Neural progenitor cell (in vitro differentiated cells): ENCODE data around the gene SYMPK. TPM values are rescaled to one million over a fixed set of nuclear protein-coding genes. Genes with fewer than 3 reads are reported as not detected.

Source experiments
- DNase-seq: peaks from one replicate; pipeline ENCODE4 v3.0.0-alpha.2; 2016; ENCODE audit warnings: low spot score
- H2AFZ ChIP-seq: fragments of 200-600 bp; sonication (generic); replicated peaks from 2 replicates; pipeline ENCODE4 v1.6.1; 2016; ENCODE audit warnings: antibody characterized with exemption
- H3F3A ChIP-seq: fragments of 200-600 bp; sonication (generic); 2 replicates; pipeline ENCODE4 v1.6.1; 2016; ENCODE audit warnings: antibody characterized with exemption, low read depth
- H3K27ac ChIP-seq: fragments of 200-600 bp; sonication (generic); 2 replicates; pipeline ENCODE4 v1.5.1; 2016; ENCODE audit warnings: mild to moderate bottlenecking
- H3K27me3 ChIP-seq: fragments of 200-600 bp; sonication (generic); 2 replicates; pipeline ENCODE4 v1.6.1; 2016; ENCODE audit warnings: mild to moderate bottlenecking, moderate library complexity
- H3K36me3 ChIP-seq: fragments of 200-600 bp; sonication (generic); 2 replicates; pipeline ENCODE4 v1.5.1; 2016
- H3K4me1 ChIP-seq: fragments of 200-600 bp; sonication (generic); 2 replicates; pipeline ENCODE4 v1.6.1; 2016; ENCODE audit warnings: mixed run types
- H3K4me2 ChIP-seq: fragments of 200-600 bp; sonication (generic); 2 replicates; pipeline ENCODE4 v1.6.1; 2016
- H3K4me3 ChIP-seq: fragments of 200-600 bp; sonication (generic); 2 replicates; pipeline ENCODE4 v1.5.1; 2016
- H3K79me2 ChIP-seq: fragments of 200-600 bp; sonication (generic); 2 replicates; pipeline ENCODE4 v1.6.1; 2016; ENCODE audit warnings: low read depth
- H3K9ac ChIP-seq: fragments of 200-600 bp; sonication (generic); 2 replicates; pipeline ENCODE4 v1.6.1; 2016
- H3K9me3 ChIP-seq: fragments of 200-600 bp; sonication (generic); 2 replicates; pipeline ENCODE4 v1.5.1; 2016; ENCODE audit warnings: low read depth
- H4K20me1 ChIP-seq: fragments of 200-600 bp; sonication (generic); 2 replicates; pipeline ENCODE4 v1.6.1; 2016; ENCODE audit warnings: low read depth
- H3K27ac Mint-ChIP-seq: 3 replicates; pipeline ENCODE4 v1.8.0; 2021; ENCODE audit warnings: mixed read lengths
- H3K27me3 Mint-ChIP-seq: 2 replicates; pipeline ENCODE4 v1.8.0; 2022; ENCODE audit warnings: low read depth, mild to moderate bottlenecking, inconsistent platforms, moderate library complexity, mixed read lengths; ENCODE audit not compliant: insufficient read depth
- H3K36me3 Mint-ChIP-seq: 3 replicates; pipeline ENCODE4 v1.8.0; 2021; ENCODE audit warnings: mixed read lengths
- H3K4me1 Mint-ChIP-seq: 3 replicates; pipeline ENCODE4 v1.8.0; 2021; ENCODE audit warnings: mixed read lengths
- H3K4me3 Mint-ChIP-seq: 3 replicates; pipeline ENCODE4 v1.8.0; 2021; ENCODE audit warnings: mild to moderate bottlenecking, moderate library complexity, mixed read lengths
- H3K9me3 Mint-ChIP-seq: 3 replicates; pipeline ENCODE4 v1.8.0; 2020; ENCODE audit warnings: mixed read lengths
- CTCF ChIP-seq: fragments of 200-600 bp; sonication (generic); IDR thresholded peaks from 2 replicates; pipeline ENCODE4 v1.5.1; 2017; ENCODE audit warnings: antibody characterized with exemption, mild to moderate bottlenecking
- EZH2 ChIP-seq: fragments of 200-600 bp; sonication (generic); IDR thresholded peaks from 2 replicates; pipeline ENCODE4 v1.6.1; 2017; ENCODE audit warnings: antibody characterized with exemption, mild to moderate bottlenecking, moderate library complexity
- EZH2phosphoT487 ChIP-seq: fragments of 200-600 bp; sonication (generic); IDR thresholded peaks from 2 replicates; pipeline ENCODE4 v1.6.1; 2017; ENCODE audit warnings: antibody characterized with exemption
- total RNA-seq: library from RNA; depleted of rRNA; stranded (reverse); fragments of >200 nt; gene quantifications from 2 replicates; pipeline ENCODE4 v1.2.3, GENCODE V29; 2015; ENCODE audit warnings: low replicate concordance

Gene SYMPK
- total RNA-seq, 1 donor from 2014 or later = 38.3 TPM

DNA sequence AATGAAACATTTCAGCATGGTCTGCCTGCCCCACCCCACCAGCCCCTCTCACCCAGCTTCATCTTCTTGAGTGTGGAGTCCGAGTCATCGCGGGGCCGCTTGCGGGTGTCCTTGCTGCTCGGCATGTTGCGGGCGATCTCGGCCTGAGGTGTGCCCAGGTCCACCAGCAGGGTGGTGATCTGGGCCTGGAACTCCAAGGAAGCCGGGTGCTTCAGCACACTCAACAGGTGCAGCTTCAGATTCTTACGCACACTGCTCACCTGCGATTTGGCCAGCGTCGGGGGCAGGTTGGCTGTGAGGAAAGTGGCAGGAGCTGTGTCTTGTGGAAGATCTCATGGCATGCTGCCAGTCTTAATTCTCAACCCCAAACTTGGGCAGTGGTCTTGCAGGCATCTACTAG lies 20.7 kb downstream of the SYMPK start:
- Histone ChIP-seq H4K20me1 (no peaks in the 10 kb centered on the region), H3F3A (peaks cover 3% of the 10 kb centered on the region), H3K4me1 (no peaks in the 10 kb centered on the region), H3K9ac (no peak overlapping the region), H3K4me3 (no peak overlapping the region), H3K27me3 (no peaks in the 10 kb centered on the region), H3K27ac (no peak overlapping the region), H3K36me3 (peaks cover 28% of the 10 kb centered on the region), H3K79me2 (no peaks in the 10 kb centered on the region), H2AFZ (no peak overlapping the region), H3K4me2 (no peak overlapping the region), H3K9me3 (no peaks in the 10 kb centered on the region)
- H3K27me3 Mint-ChIP-seq = peaks cover 6% of the 10 kb centered on the region
- TF ChIP-seq EZH2phosphoT487 (no peak), CTCF (no peak), EZH2 (no peak)
- DNase-seq = no peak
- no peak overlapping the region for H3K4me3 Mint-ChIP-seq
- peaks cover 59% of the 10 kb centered on the region for H3K36me3 Mint-ChIP-seq
- H3K9me3 Mint-ChIP-seq = no peaks in the 10 kb centered on the region
- no peak overlapping the region for H3K27ac Mint-ChIP-seq
- peaks cover 8% of the 10 kb centered on the region for H3K4me1 Mint-ChIP-seq

GRCh38 chr19:45834970-45835369 lies 28.0 kb downstream of the SYMPK start:
- TF ChIP-seq EZH2 (no peak), EZH2phosphoT487 (no peak), CTCF (no peak)

DNA sequence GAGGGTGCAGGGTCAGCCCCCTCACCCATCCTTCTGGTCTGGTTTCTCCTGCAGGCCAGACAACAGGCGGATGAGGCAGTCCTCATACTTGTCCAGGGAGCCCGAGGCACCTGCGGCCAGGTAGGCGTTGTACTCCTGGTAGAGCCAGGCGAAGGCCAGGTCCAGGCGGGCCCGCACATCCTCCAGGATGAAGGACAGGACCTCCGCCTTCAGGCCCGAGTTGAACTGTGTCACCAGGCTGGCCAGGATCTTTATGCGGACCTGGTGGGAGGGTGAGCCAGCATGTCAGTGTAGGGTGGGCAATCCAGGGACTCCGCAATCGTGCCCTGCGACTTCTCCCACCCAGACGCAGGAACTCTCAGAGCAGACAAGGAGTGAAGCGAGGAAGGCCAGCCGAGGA lies 34.0 kb downstream of the SYMPK start:
- H3K36me3 Mint-ChIP-seq = peaks cover 37% of the 10 kb centered on the region

More at GRCh38 chr19:45834970-45835369, 28.0 kb downstream of the SYMPK start:
- H3K36me3 Mint-ChIP-seq = peaks cover 52% of the 10 kb centered on the region
- no peaks in the 10 kb centered on the region for H4K20me1 ChIP-seq
- no peak for DNase-seq
- peaks cover 22% of the 10 kb centered on the region for H3K36me3 ChIP-seq
- H3K4me3 Mint-ChIP-seq = no peak overlapping the region
- peaks cover 3% of the 10 kb centered on the region for H3F3A ChIP-seq
- H3K9ac ChIP-seq = no peak overlapping the region
- no peaks in the 10 kb centered on the region for H3K9me3 Mint-ChIP-seq
- H3K4me1 Mint-ChIP-seq = no peaks in the 10 kb centered on the region
- no peak overlapping the region for H3K27ac Mint-ChIP-seq
- no peak overlapping the region for H3K4me2 ChIP-seq
- H3K27ac ChIP-seq = no peak overlapping the region
- H3K9me3 ChIP-seq = no peaks in the 10 kb centered on the region
- H3K79me2 ChIP-seq = no peaks in the 10 kb centered on the region
- no peak overlapping the region for H3K4me3 ChIP-seq
- H3K4me1 ChIP-seq = no peaks in the 10 kb centered on the region
- H2AFZ ChIP-seq = no peak overlapping the region
- no peaks in the 10 kb centered on the region for H3K27me3 ChIP-seq
- H3K27me3 Mint-ChIP-seq = peaks cover 4% of the 10 kb centered on the region

More for the DNA sequence above, 34.0 kb downstream of the SYMPK start:
- Mint-ChIP-seq H3K27ac (no peak overlapping the region), H3K4me1 (peaks cover 4% of the 10 kb centered on the region), H3K27me3 (peaks cover 11% of the 10 kb centered on the region), H3K4me3 (no peak overlapping the region), H3K9me3 (no peaks in the 10 kb centered on the region)
- Histone ChIP-seq H3K4me1 (no peaks in the 10 kb centered on the region), H3K36me3 (no peaks in the 10 kb centered on the region), H3K4me3 (no peak overlapping the region), H2AFZ (no peak overlapping the region), H3F3A (no peaks in the 10 kb centered on the region), H3K9me3 (no peaks in the 10 kb centered on the region), H3K9ac (no peak overlapping the region), H3K4me2 (no peak overlapping the region), H3K27ac (no peak overlapping the region), H3K27me3 (no peaks in the 10 kb centered on the region), H3K79me2 (no peaks in the 10 kb centered on the region), H4K20me1 (no peaks in the 10 kb centered on the region)
- DNase-seq = no peak
- no peak for TF ChIP-seq CTCF
